Skin of body (tissue), 2 donors: ENCODE data around the gene ANKS3. TPM values are rescaled to one million over a fixed set of nuclear protein-coding genes. Genes with fewer than 3 reads are reported as not detected.
A peak's percentile ranks its signal among the peaks of the same experiment; 100 is the strongest.

Source experiments
- DNase-seq: peaks from one replicate; lab custom pipeline; 2025; lab: John Stamatoyannopoulos, UW
- total RNA-seq: library from RNA; depleted of rRNA; stranded (reverse); fragments of >200 nt; gene quantifications from one replicate; pipeline ENCODE4 v1.2.3, GENCODE V29; 2014

The ANKS3 gene
- 16.9 TPM for total RNA-seq

DNA sequence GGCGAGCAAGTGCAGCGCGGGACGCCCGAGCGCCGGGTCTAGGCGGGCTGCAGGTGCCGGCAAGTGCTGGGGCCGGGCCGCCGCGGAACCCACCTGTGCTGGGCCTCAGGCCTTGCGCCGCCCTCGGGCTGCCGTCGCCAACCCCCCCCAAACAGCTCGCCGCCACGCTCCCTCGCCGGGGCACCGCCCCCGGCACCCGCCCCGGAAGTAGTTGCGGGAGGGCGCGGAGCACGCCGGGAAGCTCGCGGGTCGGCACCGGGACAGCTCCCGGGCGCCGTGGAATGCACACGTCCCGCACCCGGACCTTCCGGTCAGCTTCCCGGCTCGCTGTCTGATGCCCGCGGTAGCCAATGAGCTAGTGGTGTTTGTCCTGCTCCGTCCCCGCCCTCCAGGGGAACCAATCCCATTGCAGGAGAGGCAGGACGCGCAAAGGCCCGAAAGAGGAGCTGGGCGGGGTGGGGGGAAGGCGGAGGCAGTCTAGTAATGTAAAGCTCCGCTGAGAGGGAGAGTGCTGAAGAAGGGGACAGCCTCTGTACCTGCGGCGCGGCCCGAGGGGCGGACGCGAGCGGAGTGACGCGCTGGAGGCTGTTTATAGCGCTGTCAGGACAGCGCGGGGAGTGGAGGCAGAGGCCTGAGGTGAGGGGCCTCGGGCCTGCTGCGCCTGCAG is at the start of gene ANKS3, which contains the start of gene DNAAF8:
TSS of gene ANKS3 (minus strand) at position 209 of the 667 bp plus-strand sequence. CDS start 4,122 bp downstream, outside the sequence.
TSS of gene DNAAF8 (plus strand) at position 475 of the 667 bp plus-strand sequence. CDS start 1,978 bp downstream, outside the sequence.
- DNase-seq, result peak; percentile 95

DNA sequence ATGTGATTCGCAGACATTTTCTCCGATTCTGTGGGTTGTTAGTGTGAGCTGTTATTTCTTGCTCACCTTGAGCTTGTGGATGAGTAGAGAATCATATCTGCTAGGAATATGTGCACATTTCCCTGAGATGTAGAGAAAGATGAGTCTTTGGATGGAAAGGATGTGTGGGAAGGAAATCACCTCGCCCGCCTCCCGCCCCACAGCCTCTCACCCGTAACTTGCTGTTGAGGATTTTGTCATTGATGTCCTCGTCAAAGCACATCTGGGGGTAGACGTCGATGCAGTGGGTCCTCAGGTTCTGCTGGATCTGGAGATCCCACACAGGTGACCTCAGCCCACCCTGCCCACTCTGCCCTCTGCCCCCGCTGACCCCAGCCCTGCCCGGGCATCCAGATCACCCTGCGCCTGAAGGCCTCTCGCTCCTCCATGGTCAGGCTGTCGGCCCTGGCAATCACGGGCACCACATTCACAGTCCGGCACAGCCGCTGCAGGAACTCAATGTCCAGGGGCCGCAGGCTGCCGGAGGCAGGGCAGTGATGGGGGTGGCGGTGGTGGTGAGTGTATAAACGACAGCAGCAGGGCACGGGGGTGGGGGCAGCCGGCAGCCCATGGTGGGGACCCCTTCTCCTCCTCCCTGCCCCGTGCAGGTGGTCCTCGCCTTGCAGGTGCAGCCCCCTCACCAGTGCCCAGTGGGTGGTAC is 49.3 kb upstream of the ANKS3 start:
- DNase-seq, result no peak

DNA sequence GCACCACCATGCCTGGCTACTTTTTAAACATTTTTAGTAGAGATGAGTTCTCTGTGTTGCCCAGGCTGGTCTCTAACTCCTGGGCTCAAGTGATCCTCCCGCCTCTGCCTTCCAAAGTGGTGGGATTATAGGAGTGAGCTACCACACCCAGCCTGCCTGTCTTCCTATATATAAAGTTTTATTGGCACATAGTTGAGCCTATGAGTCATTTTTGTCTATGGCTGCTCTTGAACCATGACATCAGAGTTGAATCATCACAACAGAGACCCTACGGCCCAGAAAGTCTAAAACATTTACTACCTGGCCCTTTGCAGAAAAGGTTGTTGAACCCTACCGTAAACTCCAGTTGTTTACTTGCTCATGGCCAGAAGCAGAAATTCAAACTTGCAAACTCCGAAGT is 46.2 kb upstream of the ANKS3 start:
- no peak for DNase-seq

DNA sequence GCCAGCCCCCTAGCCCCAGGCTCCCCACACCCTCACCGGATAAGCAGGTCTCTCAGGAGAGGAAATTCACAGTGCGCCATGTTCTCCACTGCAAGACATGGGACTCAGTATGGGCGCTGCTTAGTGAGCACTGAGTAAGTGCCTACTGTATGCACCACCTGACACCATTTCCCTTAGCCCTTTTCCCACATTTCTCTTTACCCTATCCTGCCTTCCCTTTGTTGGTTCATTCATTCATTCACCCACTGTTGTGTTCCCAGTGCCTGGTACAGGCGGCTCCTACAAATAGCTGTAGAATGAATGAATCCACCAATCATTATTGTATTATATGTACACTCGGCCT is 44.0 kb upstream of the ANKS3 start:
- no peak for DNase-seq

DNA sequence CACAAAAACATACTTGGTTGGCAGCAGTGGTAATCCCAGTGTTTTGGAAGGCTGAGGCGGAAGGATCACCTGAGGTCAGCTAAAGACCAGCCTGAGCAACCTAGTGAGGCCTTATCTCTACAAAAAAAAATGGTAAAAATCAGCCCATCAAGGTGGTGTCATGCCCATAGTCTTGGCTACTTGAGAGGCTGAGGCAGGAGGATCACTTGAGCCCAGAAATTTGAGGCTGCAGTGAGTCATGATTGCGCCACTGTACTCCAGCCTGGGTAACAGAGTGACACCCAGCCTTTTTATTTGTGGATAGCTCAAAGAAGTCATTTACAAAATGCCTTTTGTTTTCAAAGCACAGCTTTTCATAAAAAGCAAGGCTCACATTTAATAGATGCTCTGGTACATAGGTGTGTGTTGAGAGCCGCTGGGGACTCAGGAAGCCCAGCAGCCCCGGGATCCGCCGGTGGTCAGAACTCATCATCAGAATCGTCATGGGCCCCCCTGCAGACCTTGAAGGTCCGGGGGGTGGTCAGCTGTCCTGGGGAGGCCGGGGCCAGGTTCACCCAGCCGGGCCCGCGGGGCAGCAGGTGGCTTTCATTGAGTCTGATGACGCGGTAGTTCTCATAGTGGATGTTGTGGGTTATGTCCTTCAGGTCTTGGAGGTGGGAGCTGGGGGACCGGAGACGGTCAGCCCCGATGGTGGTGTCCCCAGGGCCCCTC is 43.4 kb upstream of the ANKS3 start:
- DNase-seq, result no peak

DNA sequence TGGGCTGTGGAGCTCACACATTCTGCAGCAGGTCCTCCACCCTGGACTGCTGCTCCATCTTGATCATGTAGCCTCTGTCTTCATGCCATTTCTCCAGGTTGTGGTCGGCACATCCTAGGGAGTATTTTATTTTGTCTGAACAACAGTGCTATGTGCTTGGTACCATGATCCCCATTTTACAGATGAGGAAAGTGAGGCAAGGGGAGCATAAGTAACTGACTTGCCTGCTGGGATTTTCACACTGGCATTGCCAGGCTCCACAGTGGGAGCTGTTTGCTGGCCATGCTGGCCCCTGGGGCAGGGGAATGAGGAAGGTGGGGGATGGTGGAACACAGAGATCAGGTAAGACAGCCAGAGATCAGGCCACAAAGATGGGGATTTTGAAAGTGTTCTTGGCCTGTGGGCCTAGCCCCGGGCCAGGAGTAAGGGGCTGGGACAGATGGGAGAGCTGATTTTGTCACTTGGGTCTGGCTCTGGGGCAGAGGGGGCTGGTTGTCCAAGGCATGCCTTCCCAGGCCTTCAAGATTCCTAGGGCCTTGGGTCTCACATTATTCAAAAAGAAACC is 42.2 kb upstream of the ANKS3 start:
- DNase-seq, result no peak

GRCh38 chr16:4775005-4775404 is 40.9 kb upstream of the ANKS3 start:
- no peak for DNase-seq

GRCh38 chr16:4772351-4772750 is 38.3 kb upstream of the ANKS3 start:
- no peak for DNase-seq

- no peak for DNase-seq
Measured at GRCh38 chr16:4771646-4772045, 37.6 kb upstream of the ANKS3 start.

DNA sequence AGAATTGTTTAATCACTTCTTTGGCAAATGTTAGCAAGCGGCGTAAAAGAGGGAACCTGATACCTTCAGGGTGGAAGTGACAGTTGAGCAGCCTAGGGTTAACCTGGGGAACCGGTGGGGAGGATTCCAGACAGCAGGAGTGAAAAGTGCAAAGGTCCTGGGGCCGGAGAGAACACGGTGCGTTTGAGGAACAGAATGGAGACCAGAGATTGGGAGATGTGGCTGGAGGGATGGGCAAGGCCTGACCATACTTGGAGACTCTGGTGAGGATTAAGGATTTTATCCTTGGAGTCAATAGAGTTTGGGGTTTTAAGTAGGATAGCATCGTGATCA is 35.2 kb upstream of the ANKS3 start:
- no peak for DNase-seq

- DNase-seq, result peak; percentile 97
Measured at GRCh38 chr16:4768549-4769305, 34.7 kb upstream of the ANKS3 start.

GRCh38 chr16:4767872-4768548 is 33.9 kb upstream of the ANKS3 start:
- no peak for DNase-seq

- peak; percentile 96 for DNase-seq
Measured at GRCh38 chr16:4766875-4767628, 33.0 kb upstream of the ANKS3 start, which contains the start of gene ZNF500. ZNF500 (minus strand) TSS chr16:4767162; CDS start chr16:4765978, 1,184 bp downstream.

GRCh38 chr16:4765511-4766474 is 31.7 kb upstream of the ANKS3 start:
- DNase-seq, result no peak

- DNase-seq, result no peak
Measured at GRCh38 chr16:4763791-4764190, 29.7 kb upstream of the ANKS3 start.

DNA sequence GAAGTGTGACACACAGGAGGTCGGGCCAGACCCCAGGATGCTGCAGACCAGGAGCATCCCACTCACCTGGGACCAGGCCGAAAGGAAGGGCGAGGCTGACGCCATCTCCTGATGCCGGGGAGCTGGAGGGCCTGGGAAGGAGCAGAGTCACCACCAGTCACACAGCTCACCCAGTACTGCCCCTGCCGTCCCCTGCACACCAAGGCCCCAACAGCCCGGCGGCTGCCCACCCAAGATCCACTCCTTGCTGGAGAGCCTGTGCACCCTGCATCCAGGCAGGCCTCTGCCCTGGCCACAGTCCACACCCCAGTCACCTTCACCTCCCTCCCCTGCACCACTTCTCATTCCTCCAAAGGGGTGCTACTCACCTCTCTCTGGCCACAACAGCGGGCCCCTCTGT is 28.1 kb upstream of the ANKS3 start:
- no peak for DNase-seq

DNA sequence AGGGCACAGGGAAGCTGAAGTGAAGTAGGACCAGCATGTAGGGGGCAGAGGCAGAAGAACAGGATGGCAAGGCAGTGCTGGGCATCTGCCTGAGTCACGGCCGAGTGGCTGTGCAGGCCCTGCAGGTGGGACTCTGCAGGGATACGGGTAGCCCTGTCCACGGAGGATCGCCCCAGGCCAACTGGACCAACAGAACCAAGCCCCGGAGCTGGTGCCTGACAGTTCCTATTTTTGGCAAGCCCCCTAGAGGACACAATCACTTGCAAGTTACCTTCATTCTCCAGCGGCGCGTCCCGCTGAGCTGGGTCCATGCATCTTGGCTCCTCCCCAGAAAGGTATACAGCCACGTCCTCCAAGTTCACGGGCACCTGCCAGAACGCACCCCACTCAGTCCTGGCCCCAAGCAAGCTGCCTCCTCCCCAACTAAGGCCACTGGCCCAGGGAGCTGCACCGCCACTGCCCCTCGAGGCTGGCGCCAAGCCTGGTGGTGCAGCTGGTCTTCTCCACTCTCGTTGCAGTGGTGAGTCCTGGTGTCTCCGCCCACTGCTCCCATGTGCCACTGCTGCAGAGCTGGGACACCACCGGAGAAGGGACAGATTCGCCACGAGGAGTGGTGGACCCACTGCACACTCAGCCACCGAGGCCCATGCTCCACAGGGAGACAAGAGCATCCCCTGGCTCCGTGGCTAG is 26.3 kb upstream of the ANKS3 start:
- no peak for DNase-seq

DNA sequence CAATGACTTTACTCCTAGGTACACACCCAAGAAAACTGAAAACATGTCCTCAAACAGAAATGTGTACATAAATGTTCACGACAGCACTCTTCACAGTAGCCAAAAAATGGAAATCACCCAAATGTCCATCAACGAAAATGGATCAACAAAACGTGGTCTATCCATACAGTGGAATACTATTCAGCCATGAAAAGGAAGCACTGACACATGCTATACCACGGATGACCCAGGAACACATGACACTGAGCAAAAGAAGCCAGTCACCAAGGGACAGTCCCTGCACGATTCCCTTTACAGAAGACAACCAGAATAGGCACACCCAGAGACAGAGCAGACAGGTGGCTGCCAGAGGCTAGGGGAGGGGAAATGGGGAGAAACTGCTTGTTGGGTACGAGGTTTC is 21.6 kb upstream of the ANKS3 start:
- no peak for DNase-seq
